Gastroesophageal sphincter (tissue), 4 donors: ENCODE results near the gene FRMD4B. TPM values are rescaled to one million over a fixed set of nuclear protein-coding genes. Genes with fewer than 3 reads are reported as not detected.

Experiments used
- ATAC-seq: fragments of 150-250 bp; one replicate; pipeline ENCODE4 v1.9.1; 2016; ENCODE audit warnings: mild to moderate bottlenecking, moderate library complexity
- H3K27ac ChIP-seq, 4 donors: fragments of 200-600 bp; sonication (generic) in 3 of 4; 1 replicate in 3 of 4; 2 replicates in 1 of 4; pipeline ENCODE4 v1.5.1; 2016 to 2019
- H3K27me3 ChIP-seq: fragments of 200-600 bp; sonication (generic); one replicate; pipeline ENCODE4 v1.5.1; 2019
- H3K36me3 ChIP-seq, 2 donors: fragments of 200-600 bp; sonication (generic); one replicate each; pipeline ENCODE4 v1.5.1; 2019; ENCODE audit warnings: control low read depth in 1 of 2
- H3K4me1 ChIP-seq, 3 donors: fragments of 200-600 bp; sonication (generic); 1 replicate in 2 of 3; 2 replicates in 1 of 3; pipeline ENCODE4 v1.5.1; 2016 to 2019; ENCODE audit warnings: control low read depth in 2 of 3
- H3K4me3 ChIP-seq, 2 donors: fragments of 200-600 bp; sonication (generic); one replicate each; pipeline ENCODE4 v1.5.1; 2019; ENCODE audit warnings: mild to moderate bottlenecking in 1 of 2, moderate library complexity in 1 of 2
- H3K9me3 ChIP-seq, 3 donors: fragments of 200-600 bp; sonication (generic); one replicate each; pipeline ENCODE4 v1.5.1; 2017 to 2019; ENCODE audit warnings: control low read depth in 2 of 3
- CTCF ChIP-seq, 4 experiments: fragments of 200-600 bp in 2 of 4; fragments of 450-650 bp in 2 of 4; sonication (generic) in 1 of 4; IDR thresholded peaks; one replicate each; pipeline ENCODE4 v1.5.1; 2017 to 2019; ENCODE audit warnings: antibody characterized with exemption in 4 of 4, mild to moderate bottlenecking in 2 of 4, moderate library complexity in 2 of 4
- EP300 ChIP-seq: sonication (generic); formaldehyde crosslinking; IDR thresholded peaks from one replicate; pipeline ENCODE4 v1.6.1; 2017; ENCODE audit warnings: antibody characterized with exemption, mild to moderate bottlenecking
- POLR2A ChIP-seq, 2 donors: fragments of 450-650 bp; IDR thresholded peaks; one replicate each; pipeline ENCODE4 v1.6.1; 2017; ENCODE audit warnings: antibody characterized with exemption in 2 of 2, mild to moderate bottlenecking in 2 of 2, moderate library complexity in 1 of 2
- POLR2AphosphoS5 ChIP-seq: sonication (generic); formaldehyde crosslinking; IDR thresholded peaks from one replicate; pipeline ENCODE4 v1.6.1; 2017; ENCODE audit warnings: antibody characterized with exemption
- WGBS, 2 donors: methylation state at CpG; one replicate each; pipeline ENCODE4 v1.1.5; 2018; ENCODE audit warnings: low coverage in 1 of 2; 5-methylcytosine and 5-hydroxymethylcytosine counted together
- total RNA-seq, 4 donors: library from RNA; depleted of rRNA; stranded (reverse); fragments of >200 nt; gene quantifications; one replicate each; pipeline ENCODE4 v1.1.0, GENCODE V29; 2016

The FRMD4B gene
- total RNA-seq, 4 donors from 2014 or later: 7.1 to 22.3 (median 19.8) TPM

GRCh38 chr3:69359916-69360315, 26.0 kb downstream of the FRMD4B start:
- H3K27me3 ChIP-seq: no peaks in the 10 kb centered on the region

GRCh38 chr3:69359339-69359893, 26.5 kb downstream of the FRMD4B start:
- Histone ChIP-seq H3K4me1 (no peaks in the 10 kb centered on the region), H3K27me3 (no peaks in the 10 kb centered on the region), H3K4me3 (no peak overlapping the region), H3K27ac (no peak overlapping the region), H3K9me3 (peaks cover 0 to 5% (median 0%) of the 10 kb centered on the region in 3 donors), H3K36me3 (no peaks in the 10 kb centered on the region)
- TF ChIP-seq EP300 (no peak), CTCF (IDR thresholded peaks at IDR 0.05) (no peak), POLR2AphosphoS5 (no peak), POLR2A (IDR thresholded peaks at IDR 0.05) (no peak)
- WGBS, 2 donors: 55 to 88% methylated on average over 2 to 6 of the region's 6 CpGs
- no peak for ATAC-seq

More at GRCh38 chr3:69359916-69360315, 26.0 kb downstream of the FRMD4B start:
- ATAC-seq: no peak
- Histone ChIP-seq H3K4me3 (no peak overlapping the region), H3K36me3 (no peaks in the 10 kb centered on the region), H3K27ac (no peak overlapping the region), H3K4me1 (no peaks in the 10 kb centered on the region), H3K9me3 (peaks cover 0 to 5% (median 0%) of the 10 kb centered on the region in 3 donors)
- TF ChIP-seq POLR2AphosphoS5: no peak
- no peak for TF ChIP-seq POLR2A (IDR thresholded peaks at IDR 0.05)
- TF ChIP-seq EP300: no peak
- TF ChIP-seq CTCF (IDR thresholded peaks at IDR 0.05): no peak

GRCh38 chr3:69357196-69357595, 28.7 kb downstream of the FRMD4B start:
- no peak for TF ChIP-seq POLR2AphosphoS5
- no peak for TF ChIP-seq CTCF (IDR thresholded peaks at IDR 0.05)
- no peak for TF ChIP-seq POLR2A (IDR thresholded peaks at IDR 0.05)
- no peak for TF ChIP-seq EP300
- Histone ChIP-seq H3K36me3 (no peaks in the 10 kb centered on the region), H3K4me3 (no peak overlapping the region), H3K27me3 (no peaks in the 10 kb centered on the region), H3K27ac (no peak overlapping the region), H3K9me3 (peaks cover 0 to 5% (median 0%) of the 10 kb centered on the region in 3 donors), H3K4me1 (no peaks in the 10 kb centered on the region)
- 0 to 11% methylated on average over 1 to 2 of the region's 2 CpGs for WGBS, 2 donors
- no peak for ATAC-seq

- Histone ChIP-seq H3K4me3 (no peak overlapping the region), H3K9me3 (peaks cover 0 to 5% (median 0%) of the 10 kb centered on the region in 3 donors), H3K36me3 (no peaks in the 10 kb centered on the region), H3K27ac (no peak overlapping the region), H3K4me1 (no peaks in the 10 kb centered on the region), H3K27me3 (no peaks in the 10 kb centered on the region)
- TF ChIP-seq CTCF (IDR thresholded peaks at IDR 0.05): no peak
- no peak for TF ChIP-seq POLR2A (IDR thresholded peaks at IDR 0.05)
- no peak for TF ChIP-seq POLR2AphosphoS5
- no peak for TF ChIP-seq EP300
- no peak for ATAC-seq
- WGBS, 2 donors: 69 to 73% methylated on average over 2 of the region's 2 CpGs
Measured at GRCh38 chr3:69354948-69355347, 30.9 kb downstream of the FRMD4B start.

- Histone ChIP-seq H3K4me1 (no peaks in the 10 kb centered on the region), H3K27me3 (no peaks in the 10 kb centered on the region), H3K4me3 (peak overlapping the region; percentile 12 to 35), H3K9me3 (peaks cover 0 to under 1% (median 0%) of the 10 kb centered on the region in 3 donors), H3K36me3 (no peaks in the 10 kb centered on the region), H3K27ac (peak overlapping the region in 3 of 4 donors; percentile 4 to 37 (median 18))
- TF ChIP-seq EP300: no peak
- TF ChIP-seq POLR2A (IDR thresholded peaks at IDR 0.05): no peak
- TF ChIP-seq POLR2AphosphoS5: no peak
- no peak for TF ChIP-seq CTCF (IDR thresholded peaks at IDR 0.05)
- ATAC-seq: peak; percentile 34
- WGBS, 2 donors: 73 to 86% methylated on average over 11 to 15 of the region's 15 CpGs
Measured at GRCh38 chr3:69353503-69353902, 32.4 kb downstream of the FRMD4B start.
